ENCODE results near the gene IQCH.

Gene IQCH

DNA sequence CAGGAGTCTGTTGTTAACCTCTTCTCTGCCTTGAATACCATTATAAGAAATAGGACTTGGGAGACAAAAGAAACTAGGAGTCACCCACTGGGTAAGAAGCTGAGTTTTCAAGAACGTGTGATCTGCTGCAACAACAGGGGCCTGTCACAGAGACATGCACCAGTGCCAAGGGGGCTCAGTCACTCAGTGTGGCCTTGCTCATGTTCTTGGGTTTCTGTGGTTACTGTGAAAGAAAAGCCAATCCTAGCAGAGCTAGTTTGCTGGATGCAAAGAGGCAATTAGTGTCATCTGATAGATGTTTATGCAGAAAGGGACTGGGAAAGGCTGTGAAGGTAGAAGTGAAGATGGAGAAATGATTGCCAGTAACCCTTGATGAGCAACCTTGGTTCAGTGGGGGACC, 126.3 kb downstream of the IQCH start:
- Histone ChIP-seq H3F3A (ENCODE audit: insufficient read depth, low read length) (no peaks in the 10 kb centered on the region), H3K27ac (ENCODE audit: low read depth, low read length, poor library complexity, severe bottlenecking) (no peak overlapping the region), H3K36me3 (ENCODE audit: insufficient read depth, low read length) (no peaks in the 10 kb centered on the region), H3K4me2 (ENCODE audit: low read length) (no peak overlapping the region), H2AFZ (ENCODE audit: low read length) (no peak overlapping the region), H4K20me1 (ENCODE audit: insufficient read depth, low read length) (no peaks in the 10 kb centered on the region), H3K9ac (ENCODE audit: low read length) (no peak overlapping the region), H3K79me2 (ENCODE audit: insufficient read depth, low read length) (no peaks in the 10 kb centered on the region), H3K9me3 (ENCODE audit: low read length) (no peaks in the 10 kb centered on the region), H3K4me3 (ENCODE audit: low read depth, low read length, poor library complexity, severe bottlenecking) (no peak overlapping the region), H3K4me1 (ENCODE audit: insufficient read depth, low read length, severe bottlenecking) (no peaks in the 10 kb centered on the region), H3K9me2 (ENCODE audit: low read depth, low read length) (no peaks in the 10 kb centered on the region), H3K27me3 (ENCODE audit: insufficient read depth, low read length) (no peaks in the 10 kb centered on the region)
- TF ChIP-seq, protein P1, sequence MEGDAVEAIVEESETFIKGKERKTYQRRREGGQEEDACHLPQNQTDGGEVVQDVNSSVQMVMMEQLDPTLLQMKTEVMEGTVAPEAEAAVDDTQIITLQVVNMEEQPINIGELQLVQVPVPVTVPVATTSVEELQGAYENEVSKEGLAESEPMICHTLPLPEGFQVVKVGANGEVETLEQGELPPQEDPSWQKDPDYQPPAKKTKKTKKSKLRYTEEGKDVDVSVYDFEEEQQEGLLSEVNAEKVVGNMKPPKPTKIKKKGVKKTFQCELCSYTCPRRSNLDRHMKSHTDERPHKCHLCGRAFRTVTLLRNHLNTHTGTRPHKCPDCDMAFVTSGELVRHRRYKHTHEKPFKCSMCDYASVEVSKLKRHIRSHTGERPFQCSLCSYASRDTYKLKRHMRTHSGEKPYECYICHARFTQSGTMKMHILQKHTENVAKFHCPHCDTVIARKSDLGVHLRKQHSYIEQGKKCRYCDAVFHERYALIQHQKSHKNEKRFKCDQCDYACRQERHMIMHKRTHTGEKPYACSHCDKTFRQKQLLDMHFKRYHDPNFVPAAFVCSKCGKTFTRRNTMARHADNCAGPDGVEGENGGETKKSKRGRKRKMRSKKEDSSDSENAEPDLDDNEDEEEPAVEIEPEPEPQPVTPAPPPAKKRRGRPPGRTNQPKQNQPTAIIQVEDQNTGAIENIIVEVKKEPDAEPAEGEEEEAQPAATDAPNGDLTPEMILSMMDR (IDR thresholded peaks at IDR 0.05; ENCODE audit: low read length), result no peak
- no peak for TF ChIP-seq EZH2 (IDR thresholded peaks at IDR 0.05; ENCODE audit: borderline replicate concordance, low read length)

DNA sequence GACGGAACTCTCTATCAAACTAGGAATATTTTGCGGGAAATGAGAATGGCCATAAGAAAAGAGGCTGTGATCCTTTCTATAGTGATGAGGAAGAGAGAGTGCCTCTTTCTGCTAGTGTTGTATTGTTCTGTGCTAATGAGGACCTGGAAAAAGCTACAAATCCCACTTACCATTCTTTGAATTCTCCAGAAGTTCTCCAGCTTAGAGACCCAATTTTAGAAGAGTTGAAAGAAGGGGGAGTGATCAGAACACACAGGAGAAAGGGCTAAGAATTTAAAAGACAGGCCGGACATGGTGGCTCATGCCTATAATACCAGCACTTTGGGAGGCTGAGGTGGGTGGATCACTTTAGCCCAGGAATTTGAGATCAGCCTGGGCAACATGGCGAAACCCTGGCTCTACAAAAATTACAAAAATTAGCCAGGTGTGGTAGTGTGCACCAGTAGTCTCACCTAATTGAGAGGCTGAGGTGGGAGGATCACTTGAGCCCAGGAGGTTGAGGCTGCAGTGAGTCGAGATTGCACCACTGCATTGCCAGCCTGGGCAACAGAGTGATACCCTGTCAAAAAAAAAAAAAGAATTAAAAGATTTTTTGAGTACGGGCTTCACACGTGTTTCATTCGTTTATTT, 126.9 kb downstream of the IQCH start:
- Histone ChIP-seq H3K27me3 (ENCODE audit: insufficient read depth, low read length) (no peaks in the 10 kb centered on the region), H3F3A (ENCODE audit: insufficient read depth, low read length) (no peaks in the 10 kb centered on the region), H3K4me2 (ENCODE audit: low read length) (no peak overlapping the region), H3K27ac (ENCODE audit: low read depth, low read length, poor library complexity, severe bottlenecking) (no peak overlapping the region), H3K79me2 (ENCODE audit: insufficient read depth, low read length) (no peaks in the 10 kb centered on the region), H3K36me3 (ENCODE audit: insufficient read depth, low read length) (no peaks in the 10 kb centered on the region), H3K9ac (ENCODE audit: low read length) (no peak overlapping the region), H3K4me1 (ENCODE audit: insufficient read depth, low read length, severe bottlenecking) (no peaks in the 10 kb centered on the region), H3K9me2 (ENCODE audit: low read depth, low read length) (no peaks in the 10 kb centered on the region), H3K4me3 (ENCODE audit: low read depth, low read length, poor library complexity, severe bottlenecking) (no peak overlapping the region), H3K9me3 (ENCODE audit: low read length) (no peaks in the 10 kb centered on the region), H4K20me1 (ENCODE audit: insufficient read depth, low read length) (no peaks in the 10 kb centered on the region), H2AFZ (ENCODE audit: low read length) (no peak overlapping the region)
- no peak for TF ChIP-seq EZH2 (IDR thresholded peaks at IDR 0.05; ENCODE audit: borderline replicate concordance, low read length)
- TF ChIP-seq, protein P1 (IDR thresholded peaks at IDR 0.05; ENCODE audit: low read length), result no peak

DNA sequence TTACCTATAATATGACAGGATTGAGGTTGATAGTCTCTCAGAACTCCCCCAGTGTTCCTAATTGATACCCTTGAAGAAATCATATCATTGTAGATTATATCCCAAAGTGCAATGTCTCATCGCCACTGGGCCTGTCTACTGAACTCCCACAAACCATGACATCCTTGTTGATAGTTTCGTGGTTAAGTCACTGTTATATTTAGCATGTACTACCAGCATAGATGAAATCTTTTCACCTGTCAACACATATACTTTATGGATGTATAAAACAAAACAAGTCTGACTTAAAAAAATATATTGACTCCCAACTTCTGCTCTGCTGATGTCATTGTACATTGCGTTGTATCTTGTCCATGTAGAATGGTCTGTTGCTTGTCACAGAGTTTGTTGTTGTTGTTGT, 128.1 kb downstream of the IQCH start:
- no peaks in the 10 kb centered on the region for H3K79me2 ChIP-seq (ENCODE audit: insufficient read depth, low read length)
- TF ChIP-seq, protein P1 (IDR thresholded peaks at IDR 0.05; ENCODE audit: low read length), result no peak
- no peak for TF ChIP-seq EZH2 (IDR thresholded peaks at IDR 0.05; ENCODE audit: borderline replicate concordance, low read length)
- no peak overlapping the region for H3K4me3 ChIP-seq (ENCODE audit: low read depth, low read length, poor library complexity, severe bottlenecking)
- no peaks in the 10 kb centered on the region for H4K20me1 ChIP-seq (ENCODE audit: insufficient read depth, low read length)
- no peak overlapping the region for H2AFZ ChIP-seq (ENCODE audit: low read length)
- no peak overlapping the region for H3K9ac ChIP-seq (ENCODE audit: low read length)
- no peaks in the 10 kb centered on the region for H3K27me3 ChIP-seq (ENCODE audit: insufficient read depth, low read length)
- H3F3A ChIP-seq (ENCODE audit: insufficient read depth, low read length), result no peaks in the 10 kb centered on the region
- no peaks in the 10 kb centered on the region for H3K9me3 ChIP-seq (ENCODE audit: low read length)
- no peaks in the 10 kb centered on the region for H3K36me3 ChIP-seq (ENCODE audit: insufficient read depth, low read length)
- H3K27ac ChIP-seq (ENCODE audit: low read depth, low read length, poor library complexity, severe bottlenecking), result no peak overlapping the region
- H3K4me2 ChIP-seq (ENCODE audit: low read length), result no peak overlapping the region
- no peaks in the 10 kb centered on the region for H3K9me2 ChIP-seq (ENCODE audit: low read depth, low read length)
- no peaks in the 10 kb centered on the region for H3K4me1 ChIP-seq (ENCODE audit: insufficient read depth, low read length, severe bottlenecking)
